ENCODE measurements around the gene EFNA3. TPM values are rescaled to one million over a fixed set of nuclear protein-coding genes. Genes with fewer than 3 reads are reported as not detected.

EFNA3 gene
- polyA plus RNA-seq, 6 donors from 2014 or later = 0.54 to 2.9 (median 2.1) TPM; not detected in 1

DNA sequence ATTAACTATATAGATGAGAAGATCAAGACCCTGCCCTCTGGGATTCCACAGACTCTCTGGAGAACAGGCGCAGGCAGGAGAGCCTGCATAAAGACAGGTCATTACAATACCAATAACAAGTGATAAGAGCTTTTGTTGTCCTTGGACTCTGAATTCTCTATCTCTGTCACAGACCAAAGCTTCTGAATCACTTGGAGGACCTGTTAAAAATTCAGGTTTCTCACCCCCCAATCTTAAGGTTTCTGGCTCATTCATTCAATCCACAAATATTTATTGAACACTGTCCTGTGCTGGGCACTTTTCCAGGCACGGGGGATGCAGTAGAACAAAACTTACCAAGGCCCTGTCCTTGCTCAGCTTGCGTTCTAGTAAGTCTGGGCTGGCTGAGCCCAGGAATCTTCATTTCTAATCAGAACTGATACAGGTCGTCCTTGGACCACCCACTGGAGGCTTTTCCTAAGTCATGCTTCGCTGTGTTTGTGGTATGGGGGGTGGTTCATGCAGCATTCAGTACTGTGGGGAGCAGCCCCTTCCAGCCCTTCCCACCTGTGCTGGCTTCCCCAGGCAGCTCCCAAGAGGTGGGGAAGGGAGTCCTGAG is 13.7 kb upstream of the EFNA3 start:
- no peaks in the 10 kb centered on the region for H3K9me3 Mint-ChIP-seq
- DNase-seq (no peak), ATAC-seq (ENCODE audit: low read depth in 2 of 2) (no peak)
- H3K36me3 Mint-ChIP-seq = peaks cover 0 to 11% of the 10 kb centered on the region in 2 donors
- peaks cover 47 to 49% (median 47%) of the 10 kb centered on the region in 3 donors for H3K4me1 Mint-ChIP-seq
- H3K27me3 Mint-ChIP-seq = peaks cover 0 to 4% (median 0%) of the 10 kb centered on the region in 3 donors
- peak overlapping the region; percentile 77 to 93 (median 88) for H3K4me3 Mint-ChIP-seq
- peak overlapping the region in 4 of 6 donors; percentile 5 to 68 (median 36) for H3K27ac Mint-ChIP-seq

DNA sequence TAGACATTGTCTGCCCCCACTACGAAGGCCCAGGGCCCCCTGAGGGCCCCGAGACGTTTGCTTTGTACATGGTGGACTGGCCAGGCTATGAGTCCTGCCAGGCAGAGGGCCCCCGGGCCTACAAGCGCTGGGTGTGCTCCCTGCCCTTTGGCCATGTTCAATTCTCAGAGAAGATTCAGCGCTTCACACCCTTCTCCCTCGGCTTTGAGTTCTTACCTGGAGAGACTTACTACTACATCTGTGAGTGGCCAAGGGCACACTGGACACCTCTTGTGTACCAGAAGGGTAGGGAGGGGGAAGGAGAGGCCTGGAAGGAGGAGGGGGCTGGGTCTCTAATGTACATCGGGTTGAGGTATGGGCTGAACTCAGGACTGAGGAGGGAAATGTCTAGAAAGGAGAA is 11.9 kb upstream of the EFNA3 start:
- no peak for ATAC-seq (ENCODE audit: low read depth in 2 of 2)

DNA sequence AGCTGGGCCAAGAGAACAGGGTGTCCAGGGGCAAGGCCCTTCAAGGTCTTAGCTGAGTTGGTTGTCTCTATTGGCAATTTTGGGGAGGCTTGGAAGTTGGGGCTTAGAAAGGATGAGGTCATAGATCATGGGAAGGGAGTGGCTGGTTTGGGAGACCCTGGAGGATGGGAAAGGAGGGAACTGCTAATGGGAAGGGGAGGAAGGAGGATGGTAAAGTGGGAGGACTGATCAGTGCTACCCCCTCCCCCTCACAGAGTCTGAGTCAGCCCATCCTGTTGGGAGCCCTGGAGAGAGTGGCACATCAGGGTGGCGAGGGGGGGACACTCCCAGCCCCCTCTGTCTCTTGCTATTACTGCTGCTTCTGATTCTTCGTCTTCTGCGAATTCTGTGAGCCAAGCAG is 10.0 kb upstream of the EFNA3 start:
- peaks cover 0 to 11% of the 10 kb centered on the region in 2 donors for H3K36me3 Mint-ChIP-seq
- ATAC-seq (ENCODE audit: low read depth in 2 of 2) = no peak
- H3K27me3 Mint-ChIP-seq = no peaks in the 10 kb centered on the region
- H3K4me3 Mint-ChIP-seq = peak overlapping the region in 3 of 8 donors; percentile 45 to 75 (median 69)
- no peak for DNase-seq
- peaks cover 55 to 58% (median 56%) of the 10 kb centered on the region in 3 donors for H3K4me1 Mint-ChIP-seq
- H3K9me3 Mint-ChIP-seq = no peaks in the 10 kb centered on the region
- peak overlapping the region in 1 of 6 donors; percentile 87 for H3K27ac Mint-ChIP-seq

More for the DNA sequence above, 11.9 kb upstream of the EFNA3 start:
- Mint-ChIP-seq H3K36me3 (peaks cover 0 to 11% of the 10 kb centered on the region in 2 donors), H3K27me3 (no peaks in the 10 kb centered on the region), H3K4me3 (peak overlapping the region in 2 of 8 donors; percentile 2 to 30), H3K9me3 (no peaks in the 10 kb centered on the region), H3K27ac (no peak overlapping the region), H3K4me1 (peaks cover 50 to 57% (median 51%) of the 10 kb centered on the region in 3 donors)
- no peak for DNase-seq

DNA sequence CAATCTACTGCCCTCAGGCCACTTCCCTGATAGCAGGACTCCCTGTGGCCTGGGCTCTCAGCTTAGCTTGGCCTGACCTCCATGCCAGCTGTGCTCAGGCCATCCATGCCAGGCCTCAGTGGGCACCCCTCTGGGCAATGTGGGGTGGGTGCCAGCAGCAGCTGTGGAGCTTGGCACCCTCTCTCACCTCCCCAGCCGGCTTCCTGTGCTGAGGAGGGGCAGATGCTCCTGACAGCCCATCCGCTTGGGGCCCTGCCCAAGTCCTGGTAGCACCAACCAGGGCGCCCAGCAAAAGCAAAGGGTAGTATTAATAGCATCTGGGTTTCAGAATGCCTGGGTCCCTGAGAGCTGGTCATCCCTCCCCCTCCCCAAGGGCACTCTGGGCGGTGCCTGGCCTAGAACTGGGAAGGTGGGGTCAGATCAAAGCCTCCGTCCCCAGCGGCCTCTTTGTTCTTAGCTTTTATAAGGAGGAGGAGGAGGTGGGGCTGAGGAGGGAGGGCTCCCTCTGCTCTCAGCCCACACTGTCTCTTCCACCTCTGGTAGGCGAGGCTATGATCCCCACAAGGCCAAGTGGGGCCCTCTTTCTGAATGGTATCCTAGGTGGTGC is 9.0 kb upstream of the EFNA3 start:
- peaks cover 0 to 11% of the 10 kb centered on the region in 2 donors for H3K36me3 Mint-ChIP-seq
- ATAC-seq (ENCODE audit: low read depth in 2 of 2) (no peak), DNase-seq (no peak)
- H3K9me3 Mint-ChIP-seq = no peaks in the 10 kb centered on the region
- H3K4me1 Mint-ChIP-seq = peaks cover 53 to 60% (median 56%) of the 10 kb centered on the region in 3 donors
- H3K4me3 Mint-ChIP-seq = peak overlapping the region in 3 of 8 donors; percentile 19 to 67 (median 20)
- H3K27ac Mint-ChIP-seq = no peak overlapping the region
- H3K27me3 Mint-ChIP-seq = no peaks in the 10 kb centered on the region

DNA sequence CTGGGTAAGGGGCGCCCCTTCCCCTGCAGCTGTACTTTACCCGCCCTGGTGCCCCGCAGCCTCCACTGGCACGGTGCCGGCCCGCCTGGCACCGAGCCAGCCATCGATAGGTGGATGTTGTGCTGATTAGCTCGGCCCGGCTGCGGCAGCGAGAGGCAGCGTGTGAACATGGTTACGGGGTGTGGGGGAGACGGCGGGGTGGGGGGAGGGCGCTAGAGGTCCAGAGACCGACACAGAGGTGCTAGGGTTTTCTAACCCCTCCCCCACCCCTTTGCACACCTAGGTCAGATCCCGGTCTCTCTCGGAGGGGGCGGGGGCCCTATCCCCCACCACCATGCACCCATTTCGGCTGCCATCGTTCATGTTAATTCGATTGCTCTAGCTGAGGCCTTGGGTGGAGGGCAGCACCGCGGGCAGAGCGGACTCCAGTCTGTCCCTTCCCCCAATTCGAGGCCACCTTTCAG is 8.4 kb upstream of the EFNA3 start:
- Mint-ChIP-seq H3K4me1 (peaks cover 49 to 55% (median 53%) of the 10 kb centered on the region in 3 donors), H3K4me3 (peak overlapping the region in 5 of 8 donors; percentile 42 to 70 (median 63))

DNA sequence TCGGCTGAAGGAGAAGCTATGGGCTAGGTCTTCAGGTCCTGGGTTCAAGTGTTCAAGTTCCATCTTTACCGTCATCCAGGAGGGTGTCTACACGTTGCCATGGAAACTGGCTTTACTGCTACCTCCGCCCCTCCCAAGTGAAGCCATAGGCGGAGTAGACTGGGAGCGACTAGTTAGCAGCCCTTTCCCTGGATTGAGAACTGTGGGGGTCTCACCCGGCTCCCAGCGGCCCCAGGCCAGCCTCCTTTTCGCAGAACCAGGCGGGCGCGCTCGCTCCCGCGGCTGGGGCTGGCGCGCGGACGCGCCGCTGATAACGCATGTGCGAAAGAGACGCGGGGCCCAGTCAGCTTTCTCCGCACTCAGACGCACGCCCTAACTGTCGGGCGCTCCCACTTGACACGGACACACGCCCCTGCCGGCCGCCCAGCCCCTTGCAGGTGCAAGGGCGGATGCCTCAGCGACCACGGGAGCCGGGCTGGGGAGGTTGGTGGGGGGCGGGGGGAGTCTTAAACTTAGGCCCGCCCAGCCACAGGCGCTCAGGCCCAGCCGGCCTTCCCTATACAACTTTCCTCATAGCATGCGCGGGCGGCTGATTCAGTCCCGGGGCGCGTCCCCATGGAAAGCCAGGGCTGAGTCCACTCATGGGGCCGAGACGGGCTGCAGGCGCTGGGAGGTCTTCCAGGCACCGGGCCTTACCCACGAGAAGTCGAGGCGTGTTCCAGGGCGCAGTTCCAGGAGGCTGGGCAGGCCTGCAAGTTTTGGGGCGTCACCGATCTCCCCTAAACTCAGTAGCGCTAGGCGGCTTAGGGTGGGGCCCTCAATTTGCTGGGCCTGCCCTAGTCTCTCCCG is 7.7 kb upstream of the EFNA3 start:
- Mint-ChIP-seq H3K4me3 (peak overlapping the region; percentile 42 to 75 (median 64)), H3K36me3 (peaks cover 0 to 11% of the 10 kb centered on the region in 2 donors), H3K27ac (peak overlapping the region in 2 of 6 donors; percentile 76 to 93), H3K27me3 (no peaks in the 10 kb centered on the region), H3K9me3 (no peaks in the 10 kb centered on the region), H3K4me1 (peaks cover 47 to 53% (median 53%) of the 10 kb centered on the region in 3 donors)
- peak; percentile 96 for ATAC-seq (ENCODE audit: low read depth in 2 of 2)
- peak; percentile 82 for DNase-seq

More for the DNA sequence above, 8.4 kb upstream of the EFNA3 start:
- ATAC-seq (ENCODE audit: low read depth in 2 of 2) (no peak), DNase-seq (no peak)
- no peaks in the 10 kb centered on the region for H3K9me3 Mint-ChIP-seq
- no peak overlapping the region for H3K27ac Mint-ChIP-seq
- peaks cover 0 to 11% of the 10 kb centered on the region in 2 donors for H3K36me3 Mint-ChIP-seq
- no peaks in the 10 kb centered on the region for H3K27me3 Mint-ChIP-seq

DNA sequence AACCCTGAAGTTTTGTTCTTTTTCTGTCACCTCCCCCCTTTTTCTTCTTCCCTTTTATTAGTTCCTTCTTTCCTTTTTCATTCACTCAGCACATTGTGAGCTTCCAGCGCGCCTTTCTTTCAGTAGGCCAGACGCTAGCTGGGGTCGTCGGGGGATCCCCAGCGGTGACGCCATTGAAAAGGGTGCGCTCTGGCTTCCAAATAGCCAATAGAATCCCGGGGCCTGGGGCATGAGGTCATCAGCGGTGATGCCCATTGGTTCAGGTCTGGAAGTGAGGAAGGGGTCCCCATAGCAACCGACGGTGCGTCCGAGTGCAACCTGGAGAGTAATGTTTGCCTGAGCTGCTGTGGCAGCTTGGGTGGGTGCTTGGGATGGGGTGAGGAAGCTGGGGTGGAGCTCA is 6.9 kb upstream of the EFNA3 start:
- H3K27me3 Mint-ChIP-seq = no peaks in the 10 kb centered on the region
- H3K4me1 Mint-ChIP-seq = peaks cover 43 to 50% (median 45%) of the 10 kb centered on the region in 3 donors
- no peaks in the 10 kb centered on the region for H3K9me3 Mint-ChIP-seq
- H3K27ac Mint-ChIP-seq = peak overlapping the region in 3 of 6 donors; percentile 67 to 93 (median 77)
- DNase-seq (no peak), ATAC-seq (ENCODE audit: low read depth in 2 of 2) (peak in 1 of 2 donors; percentile 6)
- peak overlapping the region; percentile 42 to 75 (median 62) for H3K4me3 Mint-ChIP-seq
- H3K36me3 Mint-ChIP-seq = peaks cover 0 to 7% of the 10 kb centered on the region in 2 donors

DNA sequence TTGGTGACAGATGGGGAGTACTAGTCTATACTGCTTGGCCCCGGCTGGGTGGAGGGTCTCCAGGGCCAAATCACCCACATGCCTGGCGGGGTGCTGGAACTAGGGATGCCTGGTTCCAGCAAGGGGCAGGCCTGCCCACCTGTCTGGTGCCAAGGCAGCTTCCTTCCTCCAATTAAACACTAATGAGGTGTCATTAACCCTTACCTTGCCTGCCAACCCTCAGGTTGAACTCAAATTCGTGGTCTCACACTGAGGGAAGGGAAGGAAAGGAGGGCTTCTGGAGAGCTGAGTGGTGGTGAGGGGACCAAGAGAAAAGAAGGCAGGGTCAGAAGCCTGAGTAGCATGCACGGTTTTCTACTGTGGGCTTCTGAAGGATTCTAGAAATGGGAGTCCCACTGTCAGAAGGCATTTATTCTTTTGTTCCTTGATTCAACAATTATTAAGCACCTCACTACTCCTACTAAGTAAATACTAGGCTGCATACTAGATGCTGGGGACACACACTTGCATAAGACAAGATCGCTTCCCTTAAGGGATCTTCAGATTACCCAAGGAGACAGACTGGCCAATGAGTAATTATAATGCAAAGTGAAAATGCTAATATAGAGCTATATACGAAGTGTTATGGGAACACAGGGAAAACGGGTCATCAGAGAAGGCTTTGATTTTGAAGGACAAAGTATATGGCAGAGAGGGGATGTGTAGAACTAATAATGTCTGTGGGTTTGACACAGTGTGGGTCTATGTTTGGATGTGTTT is 5.9 kb upstream of the EFNA3 start:
- DNase-seq (no peak), ATAC-seq (ENCODE audit: low read depth in 2 of 2) (no peak)
- H3K4me1 Mint-ChIP-seq = peaks cover 37 to 45% (median 37%) of the 10 kb centered on the region in 3 donors
- peak overlapping the region in 5 of 8 donors; percentile 33 to 67 (median 59) for H3K4me3 Mint-ChIP-seq
- H3K27ac Mint-ChIP-seq = peak overlapping the region in 2 of 6 donors; percentile 34 to 54
- H3K9me3 Mint-ChIP-seq = no peaks in the 10 kb centered on the region
- H3K36me3 Mint-ChIP-seq = no peaks in the 10 kb centered on the region
- peaks cover 0 to 4% (median 0%) of the 10 kb centered on the region in 3 donors for H3K27me3 Mint-ChIP-seq

DNA sequence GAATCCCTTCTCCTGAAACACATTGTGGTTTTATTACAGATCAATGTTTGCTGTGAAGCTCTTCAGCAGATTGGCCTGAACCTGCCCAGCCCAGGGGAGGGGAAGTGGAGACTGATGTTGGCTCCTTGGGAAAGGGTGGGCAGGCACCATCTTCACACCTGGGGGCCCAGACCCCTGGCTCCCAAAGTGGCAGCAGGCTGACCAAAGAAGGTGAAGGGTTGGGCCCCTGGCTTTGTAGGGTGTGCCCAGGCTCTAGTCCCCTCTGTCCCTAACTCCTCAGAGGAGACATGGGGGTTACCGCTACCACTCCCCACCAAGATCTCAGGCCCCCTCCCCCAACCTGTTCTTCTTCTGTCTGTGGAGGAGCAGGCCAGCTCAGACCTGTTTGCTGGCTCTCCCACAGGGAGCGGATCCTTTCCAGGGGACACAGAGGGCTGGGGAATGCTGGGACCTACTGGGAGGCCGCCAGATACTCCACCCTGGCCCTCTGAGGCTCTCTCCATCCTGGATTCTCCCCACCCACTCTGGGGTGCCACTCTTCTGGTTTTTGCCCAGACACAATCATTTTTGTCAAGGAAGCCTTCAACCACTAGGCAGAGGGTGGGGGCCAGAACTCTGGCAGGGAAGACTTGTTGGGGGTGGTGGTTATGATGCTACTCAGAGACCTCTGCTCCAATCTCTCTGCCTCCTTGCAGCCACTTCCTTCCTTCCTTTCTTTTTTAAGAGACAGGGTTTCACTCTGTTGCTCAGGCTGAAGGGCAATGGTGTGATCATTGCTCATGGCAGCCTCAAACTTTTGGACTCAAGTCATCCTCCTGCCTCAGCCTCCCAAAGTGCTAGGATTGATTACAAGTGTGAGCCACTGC is 5.0 kb upstream of the EFNA3 start:
- H3K9me3 Mint-ChIP-seq = no peaks in the 10 kb centered on the region
- H3K36me3 Mint-ChIP-seq = no peaks in the 10 kb centered on the region
- H3K27ac Mint-ChIP-seq = no peak overlapping the region
- no peak for ATAC-seq (ENCODE audit: low read depth in 2 of 2)
- peaks cover 0 to 6% (median 0%) of the 10 kb centered on the region in 3 donors for H3K27me3 Mint-ChIP-seq
- no peak for DNase-seq
- peak overlapping the region in 4 of 8 donors; percentile 21 to 57 (median 42) for H3K4me3 Mint-ChIP-seq
- H3K4me1 Mint-ChIP-seq = peaks cover 36 to 53% (median 37%) of the 10 kb centered on the region in 3 donors

DNA sequence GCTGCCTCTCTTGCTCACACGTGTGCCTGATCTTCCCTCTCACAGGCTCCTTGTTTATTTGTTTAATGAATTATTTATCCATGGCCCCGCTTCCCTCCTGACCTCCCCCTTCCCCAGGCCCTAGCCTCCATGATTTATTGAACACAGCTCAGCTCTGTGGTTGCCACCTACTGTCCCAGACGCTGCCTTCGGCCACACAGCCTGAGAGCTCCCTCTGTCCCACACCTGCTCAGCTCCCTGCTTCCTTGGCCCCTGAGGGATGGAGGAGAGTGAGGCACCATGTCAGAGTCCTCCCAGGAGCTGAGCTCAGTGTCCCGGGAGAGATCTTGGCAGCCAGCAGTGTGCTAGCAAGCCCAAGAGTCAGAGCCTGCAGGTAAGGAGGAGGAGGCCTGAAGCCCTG is 3.1 kb upstream of the EFNA3 start:
- Mint-ChIP-seq H3K27me3 (peaks cover 12 to 14% (median 13%) of the 10 kb centered on the region in 3 donors), H3K9me3 (no peaks in the 10 kb centered on the region), H3K27ac (no peak overlapping the region), H3K36me3 (no peaks in the 10 kb centered on the region), H3K4me1 (peaks cover 44 to 54% (median 44%) of the 10 kb centered on the region in 3 donors), H3K4me3 (peak overlapping the region in 2 of 8 donors; percentile 7 to 42)
- no peak for DNase-seq
- ATAC-seq (ENCODE audit: low read depth in 2 of 2) = no peak

DNA sequence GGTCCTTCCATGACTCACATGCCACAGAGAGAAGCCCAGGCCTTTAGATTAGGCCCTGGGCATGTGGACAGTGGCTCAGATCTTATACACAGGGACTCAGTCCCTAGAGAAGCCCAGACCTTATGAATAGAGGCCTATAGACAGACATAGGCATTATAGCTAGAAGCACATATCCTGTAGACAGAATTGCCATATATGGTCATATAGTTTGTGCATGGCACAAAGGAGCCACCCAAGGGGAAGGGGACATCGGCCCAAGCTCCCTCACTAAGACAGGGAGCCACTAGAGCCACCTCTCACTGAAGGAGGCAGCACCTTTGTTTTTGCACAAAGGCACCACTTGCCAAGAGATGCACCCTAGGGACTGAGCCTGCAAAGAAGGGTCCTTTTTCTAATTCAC is 2.3 kb upstream of the EFNA3 start:
- DNase-seq = no peak
- H3K4me1 Mint-ChIP-seq = peaks cover 44 to 51% (median 47%) of the 10 kb centered on the region in 3 donors
- H3K9me3 Mint-ChIP-seq = peaks cover 0 to 1% (median 0%) of the 10 kb centered on the region in 7 donors
- H3K4me3 Mint-ChIP-seq = no peak overlapping the region
- peaks cover 16 to 17% (median 16%) of the 10 kb centered on the region in 3 donors for H3K27me3 Mint-ChIP-seq
- H3K36me3 Mint-ChIP-seq = peaks cover 0 to 3% of the 10 kb centered on the region in 2 donors
- ATAC-seq (ENCODE audit: low read depth in 2 of 2) = no peak
- no peak overlapping the region for H3K27ac Mint-ChIP-seq

DNA sequence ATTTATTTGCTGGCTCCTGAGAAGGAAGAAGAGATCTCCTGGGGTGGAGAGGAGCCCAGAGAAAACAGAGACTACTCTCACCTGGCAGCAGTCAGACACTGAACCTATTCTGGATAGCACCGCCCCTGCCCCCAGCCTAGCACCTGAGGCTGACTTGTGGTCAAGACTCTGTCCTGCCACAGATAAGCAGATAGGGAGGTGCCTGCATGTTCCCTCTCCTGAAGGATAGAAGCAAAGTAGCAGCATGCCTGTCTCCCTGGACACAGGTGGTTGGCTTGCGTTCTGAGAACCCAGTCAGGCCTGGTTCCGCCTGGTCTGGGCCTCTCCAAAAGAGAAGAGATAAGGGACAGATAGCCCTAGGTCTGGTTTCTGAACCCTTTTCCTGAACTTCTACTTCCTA is 1.3 kb upstream of the EFNA3 start:
- ATAC-seq (ENCODE audit: low read depth in 2 of 2) (no peak), DNase-seq (no peak)
- Mint-ChIP-seq H3K4me1 (peaks cover 41 to 51% (median 44%) of the 10 kb centered on the region in 3 donors), H3K4me3 (peak overlapping the region in 5 of 8 donors; percentile 34 to 85 (median 80)), H3K27me3 (peaks cover 24 to 26% (median 24%) of the 10 kb centered on the region in 3 donors), H3K9me3 (peaks cover 0 to 3% (median 0%) of the 10 kb centered on the region in 7 donors), H3K36me3 (peaks cover 0 to 8% of the 10 kb centered on the region in 2 donors), H3K27ac (no peak overlapping the region)
